Stimulated activated CD8-positive, alpha-beta memory T cell treated with anti-CD3 and anti-CD28 coated beads, Interleukin-7, amount 100 ng/mL, for 48 hours (primary cell): ENCODE results near the gene FBXO22.
"Not testable (repeated sequence)": the region's sequence is repeated elsewhere in the genome, so short reads cannot be mapped to it uniquely, and the experiment has no call there.

Source experiments
- DNase-seq, 2 donors: peaks; one replicate each; pipeline ENCODE4 v3.0.0-alpha.2; 2020; ENCODE audit warnings: low read depth in 1 of 2; ENCODE audit errors: extremely low read depth in 1 of 2

FBXO22 gene

DNA sequence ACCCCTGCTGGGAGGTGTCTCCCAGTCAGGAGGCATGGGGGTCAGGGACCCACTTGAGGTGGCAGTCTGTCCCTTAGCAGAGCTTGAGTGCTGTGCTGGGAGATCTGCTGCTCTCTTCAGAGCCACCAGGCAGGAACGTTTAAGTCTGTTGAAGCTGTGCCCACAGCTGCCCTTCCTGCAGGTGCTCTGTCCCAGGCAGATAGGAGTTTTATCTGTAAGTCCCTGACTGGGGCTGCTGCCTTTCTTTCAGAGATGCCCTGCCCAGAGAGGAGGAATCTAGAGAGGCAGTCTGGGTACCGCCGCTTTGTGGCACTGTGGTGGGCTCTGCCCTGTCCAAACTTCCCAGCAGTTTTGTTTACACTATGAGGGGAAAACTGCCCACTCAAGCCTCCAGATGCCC lies 73.1 kb downstream of the FBXO22 start:
- not testable (repeated sequence) for DNase-seq

DNA sequence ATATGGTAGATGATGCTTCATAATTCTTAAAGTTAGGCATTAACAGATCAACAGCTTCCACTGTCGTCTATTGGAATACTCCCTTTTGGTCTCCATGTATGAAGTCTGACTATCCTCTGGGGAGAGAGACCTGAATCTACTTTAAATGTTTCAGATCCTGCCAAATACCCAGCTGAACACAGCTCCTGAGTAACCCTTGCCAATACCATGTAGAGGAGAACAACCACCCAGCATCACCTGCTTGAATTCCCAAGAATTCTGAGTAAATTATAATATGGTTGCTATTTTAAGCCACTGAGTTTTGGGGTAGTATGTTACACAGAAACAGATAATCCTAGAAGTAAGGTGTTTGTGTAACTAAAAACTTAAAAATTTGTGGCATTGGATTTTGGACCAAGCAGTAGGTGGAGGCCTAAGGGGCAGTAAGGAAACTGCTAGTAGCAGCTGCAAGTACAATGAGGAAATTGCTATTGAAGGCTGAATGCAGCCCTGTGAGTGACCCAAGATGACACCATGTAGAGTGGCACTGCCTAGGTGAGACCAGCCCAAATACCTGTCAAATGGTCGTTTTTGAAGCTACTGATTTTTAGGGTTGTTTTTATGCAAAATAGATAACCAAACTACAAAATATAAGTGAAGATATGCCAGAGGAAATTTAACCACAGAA lies 77.6 kb downstream of the FBXO22 start:
- no peak for DNase-seq

DNA sequence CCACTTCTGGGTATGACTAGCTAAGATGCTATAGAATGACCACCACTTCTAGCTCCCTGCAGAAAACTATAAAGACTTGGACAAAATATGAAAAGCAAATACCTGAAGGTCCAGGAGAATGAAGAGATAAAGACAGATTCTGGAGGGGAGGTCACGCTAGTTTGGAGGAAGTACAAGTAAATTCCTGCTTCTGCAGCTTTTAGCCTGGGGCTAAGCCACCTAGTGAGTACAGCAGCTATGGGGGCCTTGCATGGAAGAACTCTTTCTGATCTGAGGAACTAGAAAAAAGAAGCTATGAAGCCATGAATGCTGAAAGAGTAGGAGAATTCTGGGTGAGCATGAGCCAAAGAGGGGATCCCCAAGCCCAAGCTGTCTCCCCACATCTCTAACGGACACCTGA lies 78.8 kb downstream of the FBXO22 start:
- no peak for DNase-seq

DNA sequence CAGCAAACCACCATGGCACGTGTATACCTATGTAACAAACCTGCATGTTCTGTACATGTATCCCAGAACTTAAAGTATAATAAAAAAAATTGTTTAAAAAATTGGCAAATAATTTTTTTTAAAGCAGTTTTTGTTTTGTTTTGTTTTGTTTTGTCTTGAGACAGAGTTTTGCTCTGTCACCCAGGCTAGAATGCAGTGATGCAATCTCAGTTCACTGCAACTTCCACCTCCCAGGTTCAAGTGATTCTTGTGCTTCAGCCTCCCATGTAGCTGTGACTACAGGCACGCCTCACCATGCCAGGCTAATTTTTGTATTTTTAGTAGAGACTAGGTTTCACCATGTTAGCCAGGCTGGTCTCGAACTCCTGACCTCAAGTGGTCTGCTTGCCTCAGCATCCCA lies 81.0 kb downstream of the FBXO22 start:
- DNase-seq: not testable (repeated sequence)

DNA sequence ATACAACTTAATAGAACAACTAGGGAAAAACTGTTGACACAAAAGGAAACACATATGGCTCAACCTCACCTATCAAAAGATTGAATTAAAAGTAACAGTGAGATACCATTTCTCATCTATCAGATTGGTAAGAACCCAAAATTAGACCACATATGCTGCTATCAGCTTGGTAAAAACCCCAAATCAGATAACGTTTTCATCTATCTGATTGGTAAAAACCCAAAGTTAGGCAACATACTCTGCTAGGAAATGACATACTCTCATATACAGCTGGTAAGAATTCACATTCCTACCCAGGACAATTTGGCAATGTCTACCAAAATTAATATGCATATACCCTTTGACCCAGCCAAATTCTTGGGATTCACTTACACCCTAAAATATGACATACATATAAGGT lies 82.3 kb downstream of the FBXO22 start:
- DNase-seq: no peak

DNA sequence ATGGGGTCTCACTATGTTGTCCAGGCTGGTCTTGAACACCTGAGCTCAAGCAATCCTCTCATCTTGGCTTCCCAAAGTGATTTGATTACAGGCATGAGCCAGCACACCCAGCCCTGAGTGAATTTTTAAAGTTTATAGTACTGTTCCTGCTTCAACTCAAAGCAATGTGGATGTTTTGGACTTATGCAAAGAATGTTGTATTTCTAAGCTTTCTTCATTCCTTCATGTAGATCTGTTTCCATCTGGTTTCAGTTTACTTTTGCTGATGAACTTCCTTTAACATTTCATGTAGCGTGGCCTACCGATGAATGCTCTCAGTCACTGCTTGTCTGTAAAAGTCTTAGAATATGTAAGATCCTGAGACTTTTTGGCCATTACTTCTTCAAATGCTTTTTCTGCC lies 85.4 kb downstream of the FBXO22 start:
- no peak for DNase-seq

DNA sequence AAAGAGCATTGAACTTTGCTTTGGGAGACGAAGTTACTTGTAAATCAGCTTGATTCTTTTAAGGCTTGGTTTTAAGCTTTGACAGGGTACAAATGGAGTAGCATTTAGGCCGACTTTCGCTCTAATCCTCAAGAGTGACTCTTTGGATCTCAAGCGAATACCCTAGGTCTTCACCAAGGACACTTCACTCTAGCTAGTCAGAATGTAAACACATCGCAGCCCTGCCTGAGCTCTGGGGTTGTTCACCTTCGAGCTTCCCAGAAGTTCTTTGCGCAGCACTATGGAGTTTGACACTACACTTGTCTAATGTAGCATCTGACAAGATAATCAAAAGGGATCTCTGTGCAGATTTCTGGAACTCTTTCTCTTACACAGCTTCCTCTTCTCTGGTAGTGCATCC lies 86.2 kb downstream of the FBXO22 start:
- DNase-seq: no peak
